Measurements from ENCODE around the gene SLFN11. TPM values are rescaled to one million over a fixed set of nuclear protein-coding genes. Genes with fewer than 3 reads are reported as not detected.
"Not testable (repeated sequence)": the region's sequence is repeated elsewhere in the genome, so short reads cannot be mapped to it uniquely, and the experiment has no call there.

The SLFN11 gene
- total and polyA plus RNA-seq, 3 experiments from 2014 or later, result 17.0 to 48.4 (median 39.5) TPM

DNA sequence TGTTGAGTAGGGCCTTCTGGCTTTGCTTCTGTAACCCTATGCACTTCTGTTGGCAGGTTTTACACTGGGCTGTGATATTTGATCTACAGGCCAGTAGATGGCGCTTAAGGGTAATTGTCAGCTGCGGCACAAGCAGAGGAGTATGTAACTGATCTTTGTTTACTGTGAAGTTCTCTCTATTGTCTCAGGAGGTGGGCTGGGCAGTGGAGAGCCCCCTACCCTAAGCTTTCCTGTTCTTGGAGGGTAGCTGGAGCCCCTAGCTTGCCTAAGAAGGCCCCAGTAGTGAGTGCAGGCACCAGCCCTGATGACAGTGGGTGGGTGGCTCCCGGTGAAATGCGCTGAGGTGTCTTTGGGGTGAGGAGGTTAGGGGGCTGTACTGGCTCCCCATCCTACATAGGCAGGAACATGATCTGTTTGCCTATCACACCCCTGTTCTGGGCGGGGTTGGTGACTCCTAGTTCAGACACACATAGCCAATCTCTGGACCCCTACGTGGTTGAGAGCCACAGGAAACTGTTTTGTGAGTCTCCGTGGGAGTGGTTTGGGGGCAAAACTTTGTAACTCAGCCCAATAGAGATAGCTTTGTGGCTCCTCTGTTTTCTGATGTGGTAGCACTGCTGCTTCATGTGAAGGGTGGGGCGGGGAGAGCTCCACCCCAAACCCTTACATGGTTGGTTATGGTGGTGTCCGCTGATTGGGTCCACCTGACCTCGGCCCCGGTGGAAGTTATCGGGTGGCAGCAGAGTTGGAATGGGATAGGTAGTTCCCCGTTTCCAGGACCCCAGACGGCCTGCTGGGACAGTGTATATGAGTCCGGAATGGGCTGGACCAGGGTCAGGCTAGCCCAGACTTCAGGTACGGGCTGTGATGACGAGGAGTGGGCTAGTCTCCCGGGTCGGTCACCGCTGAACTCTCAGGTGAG is 60.4 kb downstream of the SLFN11 start:
- Histone ChIP-seq H3K9me3 (ENCODE audit: low read length) (no peaks in the 10 kb centered on the region), H3K4me3 (ENCODE audit: low read length) (peak overlapping the region; percentile 83), H3K27ac (ENCODE audit: low read depth, low read length) (peak overlapping the region; percentile 87), H3K27me3 (ENCODE audit: insufficient read depth, low read length, poor library complexity, severe bottlenecking) (no peaks in the 10 kb centered on the region), H3K36me3 (ENCODE audit: insufficient read depth, low read length) (no peaks in the 10 kb centered on the region), H3K4me1 (ENCODE audit: insufficient read depth, low read length) (peaks cover 25% of the 10 kb centered on the region)
- Mint-ChIP-seq H3K4me1 (peaks cover 49 to 71% (median 58%) of the 10 kb centered on the region in 3 donors), H3K36me3 (peaks cover 0 to 8% (median 0%) of the 10 kb centered on the region in 3 donors), H3K9me3 (peaks cover 0 to 6% (median 0%) of the 10 kb centered on the region in 5 donors), H3K4me3 (peak overlapping the region; percentile 92 to 100 (median 98)), H3K27me3 (no peaks in the 10 kb centered on the region), H3K27ac (peak overlapping the region; percentile 90 to 99 (median 98))
- peak; percentile 83 to 97 (median 95) for DNase-seq
- CTCF ChIA-PET, result interaction anchor here (0.6 to 7.4 kb wide), 45 partner anchors 9 to 435 kb away, joined by 3 to 167 read pairs (median 4); partner anchors contain the start of genes PEX12, SLFN11, SLFN12L and SLFN13
- POLR2A ChIA-PET, result interaction anchor here (0.5 to 3.0 kb wide), 20 partner anchors 9 to 541 kb away, joined by 3 to 22 read pairs (median 5); partner anchors contain the start of genes AP2B1, PEX12, SLFN11 and SLFN12L

DNA sequence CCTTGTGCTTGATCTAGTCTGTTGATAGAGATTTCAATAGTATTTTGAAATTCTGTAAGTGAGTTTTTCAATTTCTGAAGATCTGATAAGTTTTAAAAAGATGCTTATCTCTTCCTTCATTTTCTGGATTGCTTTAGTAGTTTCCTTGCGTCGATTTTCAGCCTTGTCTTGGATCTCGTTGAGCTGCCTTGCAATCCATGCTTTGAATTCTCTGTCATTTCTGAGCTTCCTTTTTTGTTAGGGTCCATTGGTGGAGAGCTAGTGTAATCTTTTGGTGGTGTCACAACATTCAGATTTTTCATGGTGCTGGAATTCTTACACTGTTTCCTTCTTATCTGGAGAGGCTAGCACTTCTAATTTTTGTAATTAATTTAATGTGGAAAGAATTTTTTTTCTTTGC is 61.1 kb downstream of the SLFN11 start:
- Histone ChIP-seq H3K27me3 (ENCODE audit: insufficient read depth, low read length, poor library complexity, severe bottlenecking) (no peaks in the 10 kb centered on the region), H3K9me3 (ENCODE audit: low read length) (no peaks in the 10 kb centered on the region), H3K4me1 (ENCODE audit: insufficient read depth, low read length) (peaks cover 25% of the 10 kb centered on the region), H3K4me3 (ENCODE audit: low read length) (no peak overlapping the region), H3K36me3 (ENCODE audit: insufficient read depth, low read length) (no peaks in the 10 kb centered on the region), H3K27ac (ENCODE audit: low read depth, low read length) (no peak overlapping the region)
- DNase-seq, result no peak
- H3K27ac Mint-ChIP-seq, result peak overlapping the region; percentile 90 to 99 (median 98)
- no peaks in the 10 kb centered on the region for H3K27me3 Mint-ChIP-seq
- peaks cover 44 to 68% (median 51%) of the 10 kb centered on the region in 3 donors for H3K4me1 Mint-ChIP-seq
- ChIA-PET CTCF (interaction anchor here (0.7 to 7.4 kb wide), 29 partner anchors 10 to 436 kb away, joined by 3 to 167 read pairs (median 5); partner anchors contain the start of genes SLFN11, SLFN12L and SLFN13), POLR2A (interaction anchor here (0.6 to 3.0 kb wide), 9 partner anchors 8 to 452 kb away, joined by 3 to 22 read pairs (median 10); partner anchors contain the start of genes SLFN11, SLFN12L and SLFN5)
- peaks cover 0 to 6% (median 0%) of the 10 kb centered on the region in 5 donors for H3K9me3 Mint-ChIP-seq
- H3K36me3 Mint-ChIP-seq, result peaks cover 0 to 8% (median 0%) of the 10 kb centered on the region in 3 donors
- H3K4me3 Mint-ChIP-seq, result peak overlapping the region in 5 of 7 donors; percentile 16 to 99 (median 92)

DNA sequence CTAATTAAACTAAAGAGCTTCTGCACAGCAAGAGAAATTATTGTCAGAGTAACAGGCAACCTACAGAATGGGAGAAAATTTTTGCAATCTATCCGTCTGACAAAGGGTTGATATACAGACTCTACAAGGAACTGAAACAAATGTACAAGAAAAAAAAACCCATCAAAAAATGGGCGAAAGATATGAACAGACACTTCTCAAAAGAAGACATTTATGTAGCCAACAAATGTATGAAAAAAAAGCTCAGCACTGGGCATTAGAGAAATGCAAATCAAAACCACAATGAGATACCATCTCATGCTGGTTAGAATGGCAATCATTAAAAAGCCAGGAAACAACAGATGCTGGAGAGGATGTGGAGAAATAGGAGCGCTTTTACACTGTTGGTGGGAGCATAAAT is 64.1 kb downstream of the SLFN11 start:
- CTCF ChIA-PET, result interaction anchor here (7.4 kb wide), 1 partner anchor 226 kb away, joined by 167 read pairs; the partner anchor contains the start of gene SLFN12L
- H3K9me3 Mint-ChIP-seq; H3K4me3 Mint-ChIP-seq; H3K27me3 Mint-ChIP-seq; H3K27ac ChIP-seq (ENCODE audit: low read depth, low read length); H3K9me3 ChIP-seq (ENCODE audit: low read length); H3K27me3 ChIP-seq (ENCODE audit: insufficient read depth, low read length, poor library complexity, severe bottlenecking); H3K36me3 ChIP-seq (ENCODE audit: insufficient read depth, low read length); DNase-seq; H3K4me3 ChIP-seq (ENCODE audit: low read length); H3K36me3 Mint-ChIP-seq: not testable (repeated sequence)
- H3K4me1 Mint-ChIP-seq, result peaks cover 22 to 40% (median 24%) of the 10 kb centered on the region in 3 donors
- H3K4me1 ChIP-seq (ENCODE audit: insufficient read depth, low read length), result peaks cover 20% of the 10 kb centered on the region
- POLR2A ChIA-PET, result interaction anchor here (0.7 kb wide), 1 partner anchor 66 kb away, joined by 3 read pairs; the partner anchor contains the start of gene SLFN5
- peak overlapping the region in 2 of 8 donors; percentile 19 to 51 for H3K27ac Mint-ChIP-seq

Other genes with a start within 250 kb of the SLFN11 start
- 10 to 100 TPM; 54.0 to 58.3 TPM for gene NLE1, start 231.3 kb downstream of the SLFN11 start, total RNA-seq
- 4.6 TPM for gene NLE1, start 231.3 kb downstream of the SLFN11 start, polyA plus RNA-seq
- gene UNC45B, start 225.8 kb downstream of the SLFN11 start, total RNA-seq, result not detected
- gene UNC45B, start 225.8 kb downstream of the SLFN11 start, polyA plus RNA-seq, result 0.43 TPM
- not detected for gene SLC35G3, start 179.2 kb downstream of the SLFN11 start, total RNA-seq
- not detected for gene SLC35G3, start 179.2 kb downstream of the SLFN11 start, polyA plus RNA-seq
- 10 to 100 TPM; 28.6 to 30.2 TPM for gene SLFN5, start 130.5 kb downstream of the SLFN11 start, total RNA-seq
- gene SLFN5, start 130.5 kb downstream of the SLFN11 start, polyA plus RNA-seq, result 158 TPM
- gene SLFN12, start 58.9 kb upstream of the SLFN11 start, total RNA-seq, result 1 to 10 TPM; 7.4 to 7.9 TPM
- 2.5 TPM for gene SLFN12, start 58.9 kb upstream of the SLFN11 start, polyA plus RNA-seq
- gene SLFN13, start 75.1 kb upstream of the SLFN11 start, total RNA-seq, result 10 to 100 TPM; 23.0 to 24.4 TPM
- 7.0 TPM for gene SLFN13, start 75.1 kb upstream of the SLFN11 start, polyA plus RNA-seq
- gene SLFN12L, start 164.1 kb upstream of the SLFN11 start, total RNA-seq, result 10 to 100 TPM; 48.8 to 50.8 TPM
- 27.5 TPM for gene SLFN12L, start 164.1 kb upstream of the SLFN11 start, polyA plus RNA-seq
- under 1 TPM; 0.15 to 0.16 TPM for gene SLFN14, start 187.2 kb upstream of the SLFN11 start, total RNA-seq
- gene SLFN14, start 187.2 kb upstream of the SLFN11 start, polyA plus RNA-seq, result 0.13 TPM
- gene PEX12, start 204.9 kb upstream of the SLFN11 start, total RNA-seq, result 1 to 10 TPM; 8.3 to 8.5 TPM
- gene PEX12, start 204.9 kb upstream of the SLFN11 start, polyA plus RNA-seq, result 2.0 TPM
- gene AP2B1, start 213.7 kb upstream of the SLFN11 start, total RNA-seq, result 100 to 1,000 TPM; 163 to 178 TPM
- 67.9 TPM for gene AP2B1, start 213.7 kb upstream of the SLFN11 start, polyA plus RNA-seq

Data from CD8-positive, alpha-beta memory T cell (primary cell).